GM21825 (cell line): ENCODE data around the gene NDEL1.

Experiments
- ATAC-seq: cut with Tn5 transposase; IDR thresholded peaks from one replicate; pipeline ENCODE4 v1.9.1; 2021; ENCODE audit warnings: mild to moderate bottlenecking, moderate library complexity; ENCODE audit not compliant: unreplicated experiment

The NDEL1 gene

GRCh38 chr17:8500609-8501008 is 64.9 kb downstream of the NDEL1 start:
- ATAC-seq = no peak

GRCh38 chr17:8502126-8502525 is 66.4 kb downstream of the NDEL1 start:
- no peak for ATAC-seq

GRCh38 chr17:8503368-8503767 is 67.7 kb downstream of the NDEL1 start:
- ATAC-seq = no peak

- no peak for ATAC-seq
Observed at GRCh38 chr17:8503807-8504206, 68.1 kb downstream of the NDEL1 start.

GRCh38 chr17:8504460-8505207 is 69.0 kb downstream of the NDEL1 start:
- ATAC-seq = no peak

GRCh38 chr17:8506145-8506544 is 70.5 kb downstream of the NDEL1 start:
- no peak for ATAC-seq

GRCh38 chr17:8514801-8515200 is 79.1 kb downstream of the NDEL1 start:
- ATAC-seq = no peak
